ENCODE results near the gene METTL22. TPM values are rescaled to one million over a fixed set of nuclear protein-coding genes. Genes with fewer than 3 reads are reported as not detected.
A peak's percentile ranks its signal among the peaks of the same experiment; 100 is the strongest.

METTL22 gene
- total and polyA plus RNA-seq, 10 donors, result 14.8 to 58.8 (median 41.8) TPM

GRCh38 chr16:8589057-8589899 is 32.2 kb upstream of the METTL22 start:
- intact Hi-C loops (cut with DNase I; ENCODE audit: low total_unique reads), result no loop called here
- Histone ChIP-seq H3K36me3 (no peaks in the 10 kb centered on the region), H3K27me3 (replicated peaks in 1 of 7) (peaks cover 12 to 81% (median 37%) of the 10 kb centered on the region in 7 donors), H3K9me3 (no peaks in the 10 kb centered on the region), H3K27ac (no peak overlapping the region), H3K4me1 (peaks cover 0 to 16% (median 12%) of the 10 kb centered on the region in 6 donors), H3K4me3 (peak overlapping the region in 1 of 8 donors; percentile 35)
- no peak for TF ChIP-seq CTCF (IDR thresholded peaks at IDR 0.05 in 8 of 11, conservative IDR thresholded peaks at IDR 0.05 in 3 of 11)
- no peak for TF ChIP-seq POLR2AphosphoS5 (IDR thresholded peaks at IDR 0.05)
- no peak for TF ChIP-seq POLR2A (IDR thresholded peaks at IDR 0.05)
- no peak for DNase-seq
- 3 to 10% (median 4%) methylated on average over 18 to 64 of the region's 64 CpGs for WGBS, 5 donors

GRCh38 chr16:8589900-8590688 is 31.4 kb upstream of the METTL22 start, which contains the start of gene TMEM114:
Gene TMEM114, minus strand, starts transcription at chr16:8590511. Its CDS starts 673 bp downstream, at chr16:8589838.
- peaks cover 12 to 85% (median 37%) of the 10 kb centered on the region in 7 donors for H3K27me3 ChIP-seq (replicated peaks in 1 of 7)
- 7 to 8% (median 7%) methylated on average over 33 to 41 of the region's 41 CpGs for WGBS, 5 donors
- DNase-seq, result no peak

GRCh38 chr16:8590811-8591210 is 30.7 kb upstream of the METTL22 start:
- H3K27me3 ChIP-seq (replicated peaks in 1 of 7), result peaks cover 12 to 78% (median 37%) of the 10 kb centered on the region in 7 donors
- intact Hi-C loops (cut with DNase I; ENCODE audit: low total_unique reads), result no loop called here
- H3K4me3 ChIP-seq, result no peak overlapping the region
- H3K4me1 ChIP-seq, result peaks cover 0 to 16% (median 12%) of the 10 kb centered on the region in 6 donors
- no peaks in the 10 kb centered on the region for H3K36me3 ChIP-seq
- H3K9me3 ChIP-seq, result peaks cover 0 to 2% (median 0%) of the 10 kb centered on the region in 8 donors
- DNase-seq, result no peak
- TF ChIP-seq CTCF (IDR thresholded peaks at IDR 0.05 in 8 of 11, conservative IDR thresholded peaks at IDR 0.05 in 3 of 11) (no peak), POLR2AphosphoS5 (IDR thresholded peaks at IDR 0.05) (no peak), POLR2A (IDR thresholded peaks at IDR 0.05) (no peak)
- no peak overlapping the region for H3K27ac ChIP-seq
- 92 to 98% (median 95%) methylated on average over 3 of the region's 3 CpGs for WGBS, 5 donors

More at GRCh38 chr16:8589900-8590688, 31.4 kb upstream of the METTL22 start, which contains the start of gene TMEM114:
- no peak for TF ChIP-seq POLR2AphosphoS5 (IDR thresholded peaks at IDR 0.05)
- no peak for TF ChIP-seq CTCF (IDR thresholded peaks at IDR 0.05 in 8 of 11, conservative IDR thresholded peaks at IDR 0.05 in 3 of 11)
- TF ChIP-seq POLR2A (IDR thresholded peaks at IDR 0.05), result no peak
- Histone ChIP-seq H3K9me3 (no peaks in the 10 kb centered on the region), H3K4me1 (peaks cover 0 to 16% (median 12%) of the 10 kb centered on the region in 6 donors), H3K36me3 (no peaks in the 10 kb centered on the region), H3K4me3 (peak within 1 kb of the TSS in 1 of 8 donors; percentile 35), H3K27ac (no peak within 1 kb of the TSS)
- intact Hi-C loops (cut with DNase I; ENCODE audit: low total_unique reads), result no loop called here
